ENCODE measurements around the gene MEF2D. TPM values are rescaled to one million over a fixed set of nuclear protein-coding genes. Genes with fewer than 3 reads are reported as not detected.

The MEF2D gene
- total RNA-seq, 4 donors from 2014 or later: 8.4 to 101 (median 35.1) TPM

- no peak for DNase-seq
- TF ChIP-seq POLR2A (IDR thresholded peaks at IDR 0.05) (no peak), CTCF (IDR thresholded peaks at IDR 0.05) (no peak)
- Histone ChIP-seq H3K27ac (peak overlapping the region; percentile 92 to 98), H3K4me3 (no peak overlapping the region), H3K36me3 (no peaks in the 10 kb centered on the region), H3K9me3 (no peaks in the 10 kb centered on the region), H3K27me3 (no peaks in the 10 kb centered on the region), H3K4me1 (peaks cover 7 to 14% of the 10 kb centered on the region in 2 donors)
- intact Hi-C loops (cut with DNase I; ENCODE audit: low total_unique reads): no loop called here
These were observed 30.1 kb downstream of the MEF2D start for GRCh38 chr1:156470473-156470872.

DNA sequence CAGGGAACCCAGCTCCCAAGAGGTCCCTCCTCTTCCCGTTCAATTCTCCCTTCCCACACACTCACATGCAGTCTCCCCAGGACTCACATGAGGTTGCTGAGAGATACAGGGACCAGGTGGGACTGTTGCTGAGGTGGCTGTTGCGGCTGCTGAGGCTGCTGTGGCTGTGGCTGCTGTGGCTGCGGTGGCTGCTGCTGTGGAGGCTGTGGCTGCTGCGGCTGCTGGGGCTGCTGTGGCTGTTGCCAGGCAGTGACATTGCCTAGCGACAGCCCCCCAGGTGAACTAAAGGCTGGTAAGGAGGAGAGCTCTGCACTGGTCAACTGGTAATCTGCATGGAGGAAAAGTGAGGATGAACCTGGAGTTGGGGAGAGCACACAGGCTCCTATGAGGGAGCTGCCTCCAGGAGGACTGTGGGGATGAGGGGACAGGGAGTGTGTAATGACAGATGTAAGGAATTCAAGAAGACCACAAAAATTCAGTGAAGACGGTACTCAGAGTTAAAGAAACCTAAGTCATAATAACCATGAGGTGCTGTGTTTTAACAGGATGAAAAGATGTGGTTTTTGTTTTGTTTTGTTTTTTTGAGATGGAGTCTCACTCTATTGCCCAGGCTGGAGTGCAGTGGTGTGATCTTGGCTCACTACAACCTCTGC lies 31.8 kb downstream of the MEF2D start:
- peak overlapping the region; percentile 75 to 90 for H3K27ac ChIP-seq
- intact Hi-C loops (cut with DNase I; ENCODE audit: low total_unique reads): no loop called here
- DNase-seq: no peak
- H3K4me3 ChIP-seq: no peak overlapping the region
- H3K9me3 ChIP-seq: no peaks in the 10 kb centered on the region
- H3K27me3 ChIP-seq: no peaks in the 10 kb centered on the region
- peaks cover 7 to 18% of the 10 kb centered on the region in 2 donors for H3K4me1 ChIP-seq
- no peaks in the 10 kb centered on the region for H3K36me3 ChIP-seq
- TF ChIP-seq POLR2A (IDR thresholded peaks at IDR 0.05): no peak
- TF ChIP-seq CTCF (IDR thresholded peaks at IDR 0.05): no peak

DNA sequence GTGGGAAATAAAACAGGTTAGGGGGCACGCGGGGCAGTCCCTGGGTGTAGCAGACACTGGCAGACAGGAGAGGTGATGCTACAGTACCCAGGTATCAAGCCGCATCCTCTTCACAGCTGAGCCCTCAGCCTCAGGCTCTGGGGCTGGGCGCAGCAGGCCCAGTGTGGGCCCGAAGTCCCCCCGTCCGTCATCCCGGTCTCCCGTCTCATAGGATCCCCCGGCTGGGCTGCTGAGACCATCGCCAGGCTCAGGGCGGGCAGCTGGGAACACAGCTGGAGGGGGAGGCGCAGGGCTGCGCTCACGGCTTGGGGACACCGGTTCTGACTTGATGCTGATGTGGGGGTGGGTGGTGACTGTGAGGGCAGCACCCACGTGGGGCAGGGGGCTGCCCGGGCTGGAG lies 32.7 kb downstream of the MEF2D start:
- Histone ChIP-seq H3K4me1 (peaks cover 7 to 18% of the 10 kb centered on the region in 2 donors), H3K36me3 (no peaks in the 10 kb centered on the region)
- DNase-seq: no peak

GRCh38 chr1:156467385-156467784 lies 33.2 kb downstream of the MEF2D start:
- TF ChIP-seq POLR2A (IDR thresholded peaks at IDR 0.05): no peak
- TF ChIP-seq CTCF (IDR thresholded peaks at IDR 0.05): no peak
- no peaks in the 10 kb centered on the region for H3K36me3 ChIP-seq

More for the DNA sequence above, 32.7 kb downstream of the MEF2D start:
- no peak for TF ChIP-seq POLR2A (IDR thresholded peaks at IDR 0.05)
- no peak for TF ChIP-seq CTCF (IDR thresholded peaks at IDR 0.05)
- H3K9me3 ChIP-seq: no peaks in the 10 kb centered on the region
- no peaks in the 10 kb centered on the region for H3K27me3 ChIP-seq
- peak overlapping the region; percentile 75 to 90 for H3K27ac ChIP-seq
- H3K4me3 ChIP-seq: no peak overlapping the region
- intact Hi-C loops (cut with DNase I; ENCODE audit: low total_unique reads): no loop called here

GRCh38 chr1:156465747-156466365 lies 34.7 kb downstream of the MEF2D start:
- Histone ChIP-seq H3K9me3 (no peaks in the 10 kb centered on the region), H3K4me1 (peaks cover 7 to 18% of the 10 kb centered on the region in 2 donors), H3K36me3 (no peaks in the 10 kb centered on the region), H3K4me3 (no peak overlapping the region), H3K27ac (peak overlapping the region; percentile 75 to 90), H3K27me3 (no peaks in the 10 kb centered on the region)
- no peak for TF ChIP-seq CTCF (IDR thresholded peaks at IDR 0.05)
- no peak for TF ChIP-seq POLR2A (IDR thresholded peaks at IDR 0.05)
- intact Hi-C loops (cut with DNase I; ENCODE audit: low total_unique reads): no loop called here
- no peak for DNase-seq

More at GRCh38 chr1:156467385-156467784, 33.2 kb downstream of the MEF2D start:
- Histone ChIP-seq H3K4me1 (peaks cover 7 to 18% of the 10 kb centered on the region in 2 donors), H3K9me3 (no peaks in the 10 kb centered on the region), H3K4me3 (no peak overlapping the region), H3K27ac (peak overlapping the region; percentile 75 to 90), H3K27me3 (no peaks in the 10 kb centered on the region)
- no peak for DNase-seq
- intact Hi-C loops (cut with DNase I; ENCODE audit: low total_unique reads): no loop called here

Measured in uterus (tissue), 4 donors.